Lower leg skin (tissue), 3 donors: Measurements from ENCODE around the gene ZKSCAN7.
"Not testable (repeated sequence)": the region's sequence is repeated elsewhere in the genome, so short reads cannot be mapped to it uniquely, and the experiment has no call there.

Experiments used
- POLR2A ChIP-seq, 2 donors: fragments of 450-650 bp; IDR thresholded peaks; one replicate each; pipeline ENCODE4 v1.6.1; 2016 to 2017; ENCODE audit warnings: antibody characterized with exemption in 2 of 2, mild to moderate bottlenecking in 1 of 2, moderate library complexity in 1 of 2
- TF ChIP-seq, protein P1 (sequence below), 3 donors: fragments of 450-650 bp; IDR thresholded peaks; one replicate each; pipeline ENCODE4 v1.5.1; 2016; ENCODE audit warnings: antibody characterized with exemption in 3 of 3, mild to moderate bottlenecking in 3 of 3, moderate library complexity in 2 of 3

- TF ChIP-seq, protein P1, sequence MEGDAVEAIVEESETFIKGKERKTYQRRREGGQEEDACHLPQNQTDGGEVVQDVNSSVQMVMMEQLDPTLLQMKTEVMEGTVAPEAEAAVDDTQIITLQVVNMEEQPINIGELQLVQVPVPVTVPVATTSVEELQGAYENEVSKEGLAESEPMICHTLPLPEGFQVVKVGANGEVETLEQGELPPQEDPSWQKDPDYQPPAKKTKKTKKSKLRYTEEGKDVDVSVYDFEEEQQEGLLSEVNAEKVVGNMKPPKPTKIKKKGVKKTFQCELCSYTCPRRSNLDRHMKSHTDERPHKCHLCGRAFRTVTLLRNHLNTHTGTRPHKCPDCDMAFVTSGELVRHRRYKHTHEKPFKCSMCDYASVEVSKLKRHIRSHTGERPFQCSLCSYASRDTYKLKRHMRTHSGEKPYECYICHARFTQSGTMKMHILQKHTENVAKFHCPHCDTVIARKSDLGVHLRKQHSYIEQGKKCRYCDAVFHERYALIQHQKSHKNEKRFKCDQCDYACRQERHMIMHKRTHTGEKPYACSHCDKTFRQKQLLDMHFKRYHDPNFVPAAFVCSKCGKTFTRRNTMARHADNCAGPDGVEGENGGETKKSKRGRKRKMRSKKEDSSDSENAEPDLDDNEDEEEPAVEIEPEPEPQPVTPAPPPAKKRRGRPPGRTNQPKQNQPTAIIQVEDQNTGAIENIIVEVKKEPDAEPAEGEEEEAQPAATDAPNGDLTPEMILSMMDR (IDR thresholded peaks at IDR 0.05), result not testable (repeated sequence)
- not testable (repeated sequence) for TF ChIP-seq POLR2A (IDR thresholded peaks at IDR 0.05)
These were observed 24.0 kb downstream of the ZKSCAN7 start for GRCh38 chr3:44578924-44579515.
